ENCODE data around the gene MISP.

MISP gene

DNA sequence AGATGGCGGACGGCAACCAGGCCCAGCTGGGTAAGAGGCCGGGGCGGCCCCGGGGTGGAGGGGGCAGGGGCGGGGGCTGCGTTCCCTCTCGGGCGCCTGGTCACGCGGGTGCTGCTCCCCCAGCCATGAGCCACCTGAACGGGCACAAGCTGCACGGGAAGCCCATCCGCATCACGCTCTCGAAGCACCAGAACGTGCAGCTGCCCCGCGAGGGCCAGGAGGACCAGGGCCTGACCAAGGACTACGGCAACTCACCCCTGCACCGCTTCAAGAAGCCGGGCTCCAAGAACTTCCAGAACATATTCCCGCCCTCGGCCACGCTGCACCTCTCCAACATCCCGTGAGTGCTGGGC, 57.5 kb downstream of the MISP start:
- DNase-seq (ENCODE audit: low read depth in 2 of 2): no peak

DNA sequence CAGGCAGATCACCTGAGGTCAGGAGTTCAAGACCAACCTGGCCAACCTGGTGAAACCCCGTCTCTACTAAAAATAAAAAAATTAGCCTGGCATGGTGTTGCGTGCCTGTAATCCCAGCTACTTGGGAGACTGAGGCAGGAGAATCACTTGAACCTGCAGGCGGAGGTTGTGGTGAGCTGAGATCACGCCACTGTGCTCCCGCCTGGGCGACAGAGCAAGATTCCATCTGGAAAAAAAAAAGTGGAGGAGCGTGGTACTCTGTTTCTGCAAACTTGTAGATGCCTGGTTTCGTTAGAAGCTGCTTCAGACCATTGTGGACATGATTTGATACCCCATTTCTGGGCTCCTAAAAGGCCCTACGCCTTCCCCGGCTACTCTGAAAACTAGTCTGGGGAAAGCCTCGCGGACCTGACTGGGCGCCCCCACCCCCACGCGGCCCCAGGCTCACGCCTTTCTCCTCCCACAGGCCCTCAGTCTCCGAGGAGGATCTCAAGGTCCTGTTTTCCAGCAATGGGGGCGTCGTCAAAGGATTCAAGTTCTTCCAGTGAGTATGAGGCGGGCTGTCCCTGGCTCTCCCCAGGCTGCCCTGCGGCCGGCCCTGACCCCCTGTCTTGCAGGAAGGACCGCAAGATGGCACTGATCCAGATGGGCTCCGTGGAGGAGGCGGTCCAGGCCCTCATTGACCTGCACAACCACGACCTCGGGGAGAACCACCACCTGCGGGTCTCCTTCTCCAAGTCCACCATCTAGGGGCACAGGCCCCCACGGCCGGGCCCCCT, 59.4 kb downstream of the MISP start:
- no peak for DNase-seq (ENCODE audit: low read depth in 2 of 2)

DNA sequence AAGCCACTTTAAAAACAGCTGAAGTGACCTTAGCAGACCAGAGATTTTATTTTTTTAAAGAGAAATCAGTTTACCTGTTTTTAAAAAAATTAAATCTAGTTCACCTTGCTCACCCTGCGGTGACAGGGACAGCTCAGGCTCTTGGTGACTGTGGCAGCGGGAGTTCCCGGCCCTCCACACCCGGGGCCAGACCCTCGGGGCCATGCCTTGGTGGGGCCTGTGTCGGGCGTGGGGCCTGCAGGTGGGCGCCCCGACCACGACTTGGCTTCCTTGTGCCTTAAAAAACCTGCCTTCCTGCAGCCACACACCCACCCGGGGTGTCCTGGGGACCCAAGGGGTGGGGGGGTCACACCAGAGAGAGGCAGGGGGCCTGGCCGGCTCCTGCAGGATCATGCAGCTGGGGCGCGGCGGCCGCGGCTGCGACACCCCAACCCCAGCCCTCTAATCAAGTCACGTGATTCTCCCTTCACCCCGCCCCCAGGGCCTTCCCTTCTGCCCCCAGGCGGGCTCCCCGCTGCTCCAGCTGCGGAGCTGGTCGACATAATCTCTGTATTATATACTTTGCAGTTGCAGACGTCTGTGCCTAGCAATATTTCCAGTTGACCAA, 60.1 kb downstream of the MISP start:
- no peak for DNase-seq (ENCODE audit: low read depth in 2 of 2)

DNA sequence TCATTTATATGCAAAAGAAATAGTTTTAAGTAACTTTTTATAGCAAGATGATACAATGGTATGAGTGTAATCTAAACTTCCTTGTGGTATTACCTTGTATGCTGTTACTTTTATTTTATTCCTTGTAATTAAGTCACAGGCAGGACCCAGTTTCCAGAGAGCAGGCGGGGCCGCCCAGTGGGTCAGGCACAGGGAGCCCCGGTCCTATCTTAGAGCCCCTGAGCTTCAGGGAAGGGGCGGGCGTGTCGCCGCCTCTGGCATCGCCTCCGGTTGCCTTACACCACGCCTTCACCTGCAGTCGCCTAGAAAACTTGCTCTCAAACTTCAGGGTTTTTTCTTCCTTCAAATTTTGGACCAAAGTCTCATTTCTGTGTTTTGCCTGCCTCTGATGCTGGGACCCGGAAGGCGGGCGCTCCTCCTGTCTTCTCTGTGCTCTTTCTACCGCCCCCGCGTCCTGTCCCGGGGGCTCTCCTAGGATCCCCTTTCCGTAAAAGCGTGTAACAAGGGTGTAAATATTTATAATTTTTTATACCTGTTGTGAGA, 60.7 kb downstream of the MISP start:
- no peak for DNase-seq (ENCODE audit: low read depth in 2 of 2)

DNA sequence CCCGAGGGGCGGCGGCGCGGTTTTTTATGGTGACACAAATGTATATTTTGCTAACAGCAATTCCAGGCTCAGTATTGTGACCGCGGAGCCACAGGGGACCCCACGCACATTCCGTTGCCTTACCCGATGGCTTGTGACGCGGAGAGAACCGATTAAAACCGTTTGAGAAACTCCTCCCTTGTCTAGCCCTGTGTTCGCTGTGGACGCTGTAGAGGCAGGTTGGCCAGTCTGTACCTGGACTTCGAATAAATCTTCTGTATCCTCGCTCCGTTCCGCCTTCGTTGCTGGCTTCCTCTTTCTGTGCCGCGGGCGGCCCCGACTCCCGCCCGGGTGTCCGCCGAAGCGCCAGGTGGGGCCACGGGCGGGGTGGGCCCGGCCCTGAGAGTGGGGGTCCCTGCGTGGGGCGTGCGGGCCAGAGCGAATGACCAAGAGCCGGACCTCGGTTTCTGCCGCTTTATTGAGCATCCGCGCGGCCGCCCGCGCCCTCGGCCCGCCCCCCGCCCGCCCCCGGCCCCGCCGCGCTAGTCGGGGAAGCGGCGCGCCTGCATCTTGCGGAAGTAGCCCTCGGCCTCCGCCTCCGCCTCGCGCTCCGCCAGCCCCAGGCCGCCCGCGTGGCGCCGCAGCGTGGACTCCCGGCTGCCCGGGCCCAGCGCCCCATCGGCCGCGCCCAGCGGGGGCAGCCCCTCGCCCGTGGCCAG, 61.3 kb downstream of the MISP start:
- no peak for DNase-seq (ENCODE audit: low read depth in 2 of 2)

DNA sequence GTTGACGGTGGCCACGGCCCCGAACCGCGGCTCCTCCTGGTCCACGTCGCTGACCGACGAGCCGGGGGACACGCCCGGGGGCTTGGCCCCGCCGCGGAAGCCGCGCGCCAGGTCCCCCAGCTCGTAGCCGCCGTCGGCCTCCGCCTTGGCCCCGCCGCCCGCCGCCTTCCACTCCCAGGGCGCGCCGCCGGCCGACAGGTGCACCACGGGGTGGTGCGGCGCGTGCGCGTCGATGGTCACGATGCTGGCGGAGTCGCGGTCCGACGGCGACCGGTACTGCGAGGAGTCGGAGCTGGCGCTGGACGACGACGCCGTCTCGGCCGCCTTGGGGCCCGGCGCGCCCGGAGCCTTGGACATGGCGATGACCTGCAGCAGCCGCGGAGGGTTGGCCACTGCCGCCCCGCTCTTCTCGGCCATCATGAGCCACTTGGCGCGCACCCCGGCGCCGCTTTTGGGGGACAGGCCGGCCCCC, 61.9 kb downstream of the MISP start:
- no peak for DNase-seq (ENCODE audit: low read depth in 2 of 2)

DNA sequence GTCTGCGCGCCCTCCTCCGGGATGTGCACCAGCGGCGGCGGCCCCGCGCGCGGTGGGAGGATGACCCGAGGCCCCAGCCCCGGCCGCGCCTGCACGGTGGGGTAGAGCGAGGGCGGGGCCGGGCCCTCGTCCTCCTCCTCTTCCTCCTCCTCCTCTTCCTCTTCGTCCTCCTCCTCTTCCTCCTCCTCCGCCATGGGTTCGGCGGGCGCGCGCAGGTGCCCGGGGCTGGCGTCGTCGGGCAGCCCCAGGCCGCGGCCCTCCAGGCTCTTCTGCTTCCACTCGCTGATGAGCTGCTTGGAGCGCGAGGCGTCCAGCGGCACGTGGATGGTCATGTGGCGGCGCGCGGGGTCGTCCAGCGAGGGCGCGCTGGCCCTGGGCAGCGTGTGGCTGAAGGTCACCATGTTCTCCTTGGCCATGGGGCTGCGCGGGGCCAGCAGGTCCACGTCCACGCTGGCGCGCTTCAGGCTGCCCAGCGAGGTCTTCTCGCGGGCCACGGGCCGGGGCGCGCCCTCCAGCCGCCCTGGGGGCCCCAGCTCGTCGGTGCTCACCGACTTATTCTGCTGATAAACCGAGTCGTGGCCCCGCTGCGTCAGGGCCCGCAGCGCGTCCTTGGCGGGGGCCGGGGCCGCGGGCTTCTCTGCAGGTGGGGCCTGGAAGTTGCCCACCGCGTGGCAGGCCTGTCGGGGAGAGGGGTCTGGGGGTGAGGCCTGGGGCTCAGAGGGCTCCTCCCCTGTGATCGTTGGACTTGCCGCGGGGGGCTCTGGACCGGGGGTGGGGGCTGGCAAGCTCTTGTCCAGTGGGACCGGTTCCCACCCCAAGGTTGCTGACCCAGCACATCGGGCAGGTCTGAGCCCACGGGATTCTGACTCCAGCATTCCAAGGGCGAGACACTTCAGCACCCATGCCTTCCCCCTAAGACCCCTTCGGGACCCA, 62.6 kb downstream of the MISP start:
- no peak for DNase-seq (ENCODE audit: low read depth in 2 of 2)
